Mucosa of descending colon (tissue), 3 donors: Measurements from ENCODE around the gene GOLGA8Q. TPM values are rescaled to one million over a fixed set of nuclear protein-coding genes. Genes with fewer than 3 reads are reported as not detected.
"Not testable (repeated sequence)": the region's sequence is repeated elsewhere in the genome, so short reads cannot be mapped to it uniquely, and the experiment has no call there.

Experiments used
- ATAC-seq: fragments of 200-7000 bp; cut with Tn5 transposase; one replicate; pipeline ENCODE4 v1.9.1; 2020; ENCODE audit warnings: mild to moderate bottlenecking, moderate library complexity
- DNase-seq, 3 donors: peaks; one replicate each; pipeline ENCODE4 v3.0.0-alpha.2; 2020
- H3K36me3 ChIP-seq: fragments of 200-600 bp; one replicate; pipeline ENCODE4 v1.8.0; 2021; ENCODE audit warnings: low read depth, mild to moderate bottlenecking
- H3K4me1 ChIP-seq: fragments of 200-600 bp; one replicate; pipeline ENCODE4 v1.8.0; 2021; ENCODE audit warnings: low read depth, mild to moderate bottlenecking
- H3K4me3 ChIP-seq: fragments of 200-600 bp; one replicate; pipeline ENCODE4 v1.8.0; 2021; ENCODE audit warnings: mild to moderate bottlenecking
- H3K9me3 ChIP-seq: fragments of 200-600 bp; one replicate; pipeline ENCODE4 v1.8.0; 2021; ENCODE audit warnings: mild to moderate bottlenecking
- CTCF ChIP-seq: fragments of 200-600 bp; IDR thresholded peaks from one replicate; pipeline ENCODE4 v1.8.0; 2022; ENCODE audit warnings: antibody characterized with exemption, mild to moderate bottlenecking
- intact Hi-C, 2 donors: fragments of 100-400 bp; cut with DNase I in 1 of 2; cut with micrococcal nuclease in 1 of 2; formaldehyde crosslinking; loops; one replicate each; pipeline versions ENCODE4 v1.11.0 to v1.11.1; 2022; cut with DNase I, micrococcal nuclease
- long read RNA-seq, 2 donors: library from polyadenylated mRNA; unstranded; transcript quantifications; one replicate each; pipeline ENCODE4 v2.0.0, GENCODE V29; 2019 to 2021
- total RNA-seq, 3 donors: library from RNA; stranded (reverse); fragmentation: NEBNext Ultra II Directional in 2 of 3; extraction: Animal tissue kit (Norgen Biotek cat#: 25700) in 2 of 3; gene quantifications; one replicate each; pipeline versions ENCODE4 v1.2.1 to v1.2.4, GENCODE V29; 2021 to 2023
- donor health status: DM: no; HTN: no; CAD: no; lungs with moderate emphysema.
- donor health status: DM: no; HTN: no; CAD: no.
- donor health status: DM: no; HTN: yes; CAD: no.

Gene GOLGA8Q
- 1 to 10 TPM in 2 of 3 donors, under 1 TPM in 1; 0.75 to 5.5 (median 1.5) TPM for total RNA-seq
- long read RNA-seq, donor 1 = 0 reads
- long read RNA-seq, donor 2 = 0 reads

- DNase-seq, H3K36me3 ChIP-seq, H3K9me3 ChIP-seq, H3K4me3 ChIP-seq, ATAC-seq, intact Hi-C loops, H3K4me1 ChIP-seq: not testable (repeated sequence)
Measured at GRCh38 chr15:30551750-30552149, at the start of gene GOLGA8Q. TSS of gene GOLGA8Q (plus strand) at chr15:30552050. CDS start at chr15:30552078, 28 bp downstream.

GRCh38 chr15:30502904-30503781, 48.7 kb upstream of the GOLGA8Q start:
- DNase-seq, H3K4me3 ChIP-seq, intact Hi-C loops, ATAC-seq, H3K4me1 ChIP-seq, H3K9me3 ChIP-seq, H3K36me3 ChIP-seq: not testable (repeated sequence)

- DNase-seq, ATAC-seq, H3K4me3 ChIP-seq, H3K36me3 ChIP-seq, H3K9me3 ChIP-seq, H3K4me1 ChIP-seq, intact Hi-C loops: not testable (repeated sequence)
Measured at GRCh38 chr15:30504162-30504843, 47.5 kb upstream of the GOLGA8Q start.

GRCh38 chr15:30514545-30514944, 37.3 kb upstream of the GOLGA8Q start:
- DNase-seq, ATAC-seq, H3K36me3 ChIP-seq, H3K4me1 ChIP-seq, H3K9me3 ChIP-seq, intact Hi-C loops, H3K4me3 ChIP-seq: not testable (repeated sequence)

- H3K4me1 ChIP-seq, H3K4me3 ChIP-seq, ATAC-seq, H3K36me3 ChIP-seq, intact Hi-C loops, DNase-seq, H3K9me3 ChIP-seq: not testable (repeated sequence)
Measured at GRCh38 chr15:30523453-30524243, 28.2 kb upstream of the GOLGA8Q start.

- H3K9me3 ChIP-seq, intact Hi-C loops, DNase-seq, H3K36me3 ChIP-seq, H3K4me1 ChIP-seq, ATAC-seq, H3K4me3 ChIP-seq: not testable (repeated sequence)
Measured at GRCh38 chr15:30525912-30526311, 25.9 kb upstream of the GOLGA8Q start.

- H3K4me3 ChIP-seq, H3K9me3 ChIP-seq, ATAC-seq, intact Hi-C loops, DNase-seq, H3K36me3 ChIP-seq, H3K4me1 ChIP-seq: not testable (repeated sequence)
Measured at GRCh38 chr15:30529049-30529448, 22.8 kb upstream of the GOLGA8Q start.

GRCh38 chr15:30566949-30567348, 15.1 kb downstream of the GOLGA8Q start:
- peak in 1 of 3 donors; percentile 50 for DNase-seq
- peak; percentile 64 for ATAC-seq
- H3K36me3 ChIP-seq, H3K9me3 ChIP-seq, H3K4me1 ChIP-seq, H3K4me3 ChIP-seq, intact Hi-C loops: not testable (repeated sequence)
- TF ChIP-seq CTCF = peak; percentile 23

- H3K4me3 ChIP-seq, intact Hi-C loops, H3K9me3 ChIP-seq, H3K4me1 ChIP-seq, DNase-seq, H3K36me3 ChIP-seq: not testable (repeated sequence)
- peak; percentile 81 for ATAC-seq
Measured at GRCh38 chr15:30573012-30573491, 21.2 kb downstream of the GOLGA8Q start.

- DNase-seq, ATAC-seq, H3K36me3 ChIP-seq: not testable (repeated sequence)
Measured at GRCh38 chr15:30579394-30579970, 27.6 kb downstream of the GOLGA8Q start.

GRCh38 chr15:30580716-30581115, 28.9 kb downstream of the GOLGA8Q start:
- ATAC-seq, H3K36me3 ChIP-seq, H3K4me1 ChIP-seq, H3K9me3 ChIP-seq, intact Hi-C loops, H3K4me3 ChIP-seq, DNase-seq: not testable (repeated sequence)

More at GRCh38 chr15:30579394-30579970, 27.6 kb downstream of the GOLGA8Q start:
- H3K4me1 ChIP-seq, H3K4me3 ChIP-seq, H3K9me3 ChIP-seq, intact Hi-C loops: not testable (repeated sequence)

- ATAC-seq, H3K36me3 ChIP-seq, DNase-seq, H3K9me3 ChIP-seq, H3K4me3 ChIP-seq, intact Hi-C loops, H3K4me1 ChIP-seq: not testable (repeated sequence)
Measured at GRCh38 chr15:30598953-30599352, 47.1 kb downstream of the GOLGA8Q start.
